ENCODE data around the gene MAPK8IP2.
"Not testable (repeated sequence)": the region's sequence is repeated elsewhere in the genome, so short reads cannot be mapped to it uniquely, and the experiment has no call there.

Gene MAPK8IP2

GRCh38 chr22:50604256-50605001 lies 3.8 kb downstream of the MAPK8IP2 start:
- no peak for DNase-seq (ENCODE audit: low read depth)
- no peak overlapping the region for H3K4me3 ChIP-seq (ENCODE audit: control insufficient read depth, low read depth, low read length)
- TF ChIP-seq CTCF (conservative IDR thresholded peaks at IDR 0.05; ENCODE audit: control insufficient read depth, insufficient read depth, low read depth, low read length), result no peak

DNA sequence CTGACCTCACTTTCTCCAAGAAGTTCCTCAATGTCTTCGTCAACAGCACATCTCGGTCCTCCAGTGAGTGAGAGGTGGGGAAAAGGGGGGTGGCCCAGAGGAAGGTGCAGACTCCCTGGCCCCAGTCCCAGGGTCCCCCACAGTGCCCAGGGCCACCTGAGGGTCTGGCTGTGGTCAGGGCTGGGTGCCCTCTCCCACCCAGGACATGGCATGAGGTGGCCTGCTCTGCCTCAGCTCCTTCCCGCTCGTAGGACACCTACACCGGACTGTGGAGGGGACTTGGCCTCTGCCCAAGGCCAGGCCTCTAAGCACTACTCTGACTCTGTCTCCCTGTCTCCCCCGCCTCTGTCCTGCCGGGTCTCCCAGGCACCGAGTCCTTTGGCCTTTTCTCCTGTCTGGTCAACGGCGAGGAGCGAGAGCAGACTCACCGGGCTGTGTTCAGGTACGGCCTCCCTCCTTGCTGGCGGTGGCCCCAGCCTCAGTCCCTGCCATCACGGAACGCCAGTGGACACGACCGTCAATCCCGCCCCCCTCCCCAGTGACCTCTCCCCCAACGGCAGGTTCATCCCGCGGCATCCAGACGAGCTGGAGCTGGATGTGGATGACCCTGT lies 4.5 kb downstream of the MAPK8IP2 start:
- DNase-seq (ENCODE audit: low read depth), result no peak
- no peak overlapping the region for H3K4me3 ChIP-seq (ENCODE audit: control insufficient read depth, low read depth, low read length)
- no peak for TF ChIP-seq CTCF (conservative IDR thresholded peaks at IDR 0.05; ENCODE audit: control insufficient read depth, insufficient read depth, low read depth, low read length)

DNA sequence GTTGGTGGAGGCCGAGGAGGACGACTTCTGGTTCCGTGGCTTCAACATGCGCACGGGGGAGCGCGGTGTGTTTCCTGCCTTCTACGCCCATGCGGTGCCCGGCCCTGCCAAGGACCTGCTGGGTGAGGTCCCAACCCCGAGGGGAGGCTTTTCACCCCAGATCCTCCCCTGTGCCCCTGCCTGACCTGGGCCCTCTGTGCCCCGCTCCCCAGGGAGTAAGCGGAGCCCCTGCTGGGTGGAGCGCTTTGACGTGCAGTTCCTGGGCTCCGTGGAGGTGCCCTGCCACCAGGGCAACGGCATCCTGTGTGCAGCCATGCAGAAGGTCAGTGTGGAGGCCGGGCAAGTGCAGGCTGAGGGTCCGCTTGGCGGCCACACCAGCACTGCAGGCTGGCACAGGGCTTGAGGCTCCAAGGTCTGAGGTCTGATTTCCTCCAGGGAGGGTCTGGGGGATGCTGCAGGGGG lies 5.1 kb downstream of the MAPK8IP2 start:
- H3K4me3 ChIP-seq (ENCODE audit: control insufficient read depth, low read depth, low read length), result no peak overlapping the region
- DNase-seq (ENCODE audit: low read depth), result no peak
- no peak for TF ChIP-seq CTCF (conservative IDR thresholded peaks at IDR 0.05; ENCODE audit: control insufficient read depth, insufficient read depth, low read depth, low read length)

GRCh38 chr22:50606165-50606945 lies 5.8 kb downstream of the MAPK8IP2 start:
- no peak for DNase-seq (ENCODE audit: low read depth)
- no peak for TF ChIP-seq CTCF (conservative IDR thresholded peaks at IDR 0.05; ENCODE audit: control insufficient read depth, insufficient read depth, low read depth, low read length)
- H3K4me3 ChIP-seq (ENCODE audit: control insufficient read depth, low read depth, low read length), result no peak overlapping the region

DNA sequence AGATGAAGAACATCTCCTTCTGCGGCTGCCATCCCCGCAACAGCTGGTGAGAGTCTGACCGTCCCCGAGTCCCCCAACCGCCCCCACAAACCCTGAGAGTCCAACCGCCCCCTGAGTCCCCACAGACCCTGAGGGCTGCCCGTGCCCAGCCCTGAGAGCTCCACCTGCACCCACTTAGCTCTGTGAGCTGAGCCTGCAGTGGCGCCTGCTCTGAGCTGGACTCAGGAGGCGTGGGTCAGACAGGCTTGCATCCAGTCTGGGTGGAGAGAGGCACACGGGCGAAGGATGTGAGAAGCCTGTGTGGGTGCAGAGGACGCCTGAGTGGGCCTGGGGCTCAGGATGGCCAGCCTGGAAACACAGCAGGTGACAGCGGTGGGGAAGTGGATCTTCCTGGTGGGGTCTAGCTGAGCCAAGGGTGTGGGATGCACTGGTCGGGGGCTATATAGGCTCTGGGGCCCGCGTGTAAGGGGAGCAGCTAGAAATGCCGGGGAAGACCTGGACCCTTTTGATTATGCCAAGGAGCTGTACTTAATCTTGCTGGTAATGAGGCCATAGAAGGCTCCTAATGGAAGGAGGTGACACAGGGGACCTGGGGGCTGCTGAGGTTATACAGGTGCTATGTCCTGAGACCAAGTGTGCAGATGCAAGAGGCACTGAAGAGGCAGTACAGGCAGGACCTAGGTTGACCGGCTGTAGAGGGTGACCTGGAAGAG lies 6.5 kb downstream of the MAPK8IP2 start:
- H3K4me3 ChIP-seq (ENCODE audit: control insufficient read depth, low read depth, low read length), result no peak overlapping the region
- no peak for TF ChIP-seq CTCF (conservative IDR thresholded peaks at IDR 0.05; ENCODE audit: control insufficient read depth, insufficient read depth, low read depth, low read length)
- DNase-seq (ENCODE audit: low read depth), result no peak

DNA sequence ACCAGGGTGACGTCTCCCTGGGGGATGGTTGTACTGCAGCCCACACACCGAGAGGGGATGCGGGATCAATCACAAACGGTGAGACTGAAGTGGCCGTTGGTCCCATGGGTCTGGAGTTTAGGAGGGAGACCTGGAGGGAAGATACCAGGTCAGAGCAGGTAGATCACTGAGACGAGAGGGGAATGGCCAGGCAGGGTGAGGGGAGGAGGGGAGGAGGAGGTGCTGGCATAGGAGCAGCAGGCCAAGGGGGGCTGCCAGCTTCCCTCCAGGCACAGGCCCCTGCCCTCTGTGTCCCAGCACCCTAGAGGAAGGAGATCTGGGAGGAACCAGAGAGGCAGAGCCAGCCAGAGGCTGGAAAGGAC lies 7.0 kb downstream of the MAPK8IP2 start:
- H3K4me3 ChIP-seq (ENCODE audit: control insufficient read depth, low read depth, low read length), result no peak overlapping the region
- no peak for TF ChIP-seq CTCF (conservative IDR thresholded peaks at IDR 0.05; ENCODE audit: control insufficient read depth, insufficient read depth, low read depth, low read length)
- DNase-seq (ENCODE audit: low read depth), result no peak

DNA sequence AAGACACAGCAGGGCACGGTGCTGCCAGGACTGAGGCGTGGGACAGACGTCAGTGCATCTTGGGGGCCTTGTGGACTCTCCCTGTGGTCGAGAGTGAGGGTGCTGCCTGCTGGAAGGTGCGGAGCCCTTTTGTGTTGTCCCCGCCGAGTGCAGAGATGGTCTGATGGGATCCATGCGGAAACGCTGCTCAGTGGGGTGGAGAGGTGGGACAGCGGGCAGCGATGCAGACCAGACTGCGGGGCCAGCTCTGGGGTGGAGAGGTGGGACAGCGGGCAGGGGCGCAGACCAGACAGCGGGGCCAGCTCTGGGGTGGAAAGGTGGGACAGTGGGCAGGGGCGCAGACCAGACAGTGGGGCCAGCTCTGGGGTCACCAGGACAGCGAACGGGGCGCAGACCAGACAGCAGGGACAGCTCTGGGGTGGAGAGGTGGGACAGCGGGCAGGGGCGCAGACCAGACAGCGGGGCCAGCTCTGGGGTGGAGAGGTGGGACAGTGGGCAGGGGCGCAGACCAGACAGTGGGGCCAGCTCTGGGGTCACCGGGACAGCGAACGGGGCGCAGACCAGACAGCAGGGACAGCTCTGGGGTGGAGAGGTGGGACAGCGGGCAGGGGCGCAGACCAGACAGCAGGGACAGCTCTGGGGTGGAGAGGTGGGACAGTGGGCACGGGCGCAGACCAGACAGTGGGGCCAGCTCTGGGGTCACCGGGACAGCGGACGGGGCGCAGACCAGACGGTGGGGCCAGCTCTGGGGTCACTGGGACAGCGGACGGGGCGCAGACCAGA lies 7.7 kb downstream of the MAPK8IP2 start:
- not testable (repeated sequence) for H3K4me3 ChIP-seq (ENCODE audit: control insufficient read depth, low read depth, low read length); DNase-seq (ENCODE audit: low read depth)

Data from fibroblast of mammary gland (primary cell).